Thoracic aorta (tissue), 2 donors: ENCODE data around the gene GRIK4. TPM values are rescaled to one million over a fixed set of nuclear protein-coding genes. Genes with fewer than 3 reads are reported as not detected.

Source experiments
- ATAC-seq: fragments of 150-250 bp; one replicate; pipeline ENCODE4 v1.8.0; 2017; ENCODE audit warnings: low read depth; ENCODE audit not compliant: insufficient number of reproducible peaks, low FRiP score
- DNase-seq: peaks from one replicate; pipeline ENCODE4 v3.0.0-alpha.2; 2020; ENCODE audit warnings: low spot score
- H3K27ac ChIP-seq, 2 donors: fragments of 200-600 bp; sonication (generic); 1 replicate in 1 of 2; 2 replicates in 1 of 2; pipeline ENCODE4 v1.5.1; 2016; ENCODE audit warnings: mild to moderate bottlenecking in 2 of 2, moderate library complexity in 2 of 2
- H3K27me3 ChIP-seq: fragments of 200-600 bp; sonication (generic); replicated peaks from 2 replicates; pipeline ENCODE4 v1.6.0; 2016; ENCODE audit warnings: mild to moderate bottlenecking; ENCODE audit not compliant: insufficient read depth
- H3K36me3 ChIP-seq: fragments of 200-600 bp; sonication (generic); one replicate; pipeline ENCODE4 v1.5.1; 2016
- H3K4me1 ChIP-seq, 2 donors: fragments of 200-600 bp; sonication (generic); 1 replicate in 1 of 2; 2 replicates in 1 of 2; pipeline versions ENCODE4 v1.5.1 to v1.6.0; 2016; ENCODE audit warnings: low read depth in 2 of 2, mild to moderate bottlenecking in 1 of 2; ENCODE audit not compliant: control insufficient read depth in 1 of 2
- H3K4me3 ChIP-seq: fragments of 200-600 bp; sonication (generic); 2 replicates; pipeline ENCODE4 v1.5.1; 2016; ENCODE audit warnings: mild to moderate bottlenecking
- H3K9me3 ChIP-seq: fragments of 200-600 bp; sonication (generic); 2 replicates; pipeline ENCODE4 v1.5.1; 2016
- CTCF ChIP-seq: fragments of 200-600 bp; sonication (generic); IDR thresholded peaks from one replicate; pipeline ENCODE4 v1.5.1; 2019; ENCODE audit warnings: antibody characterized with exemption
- total RNA-seq, 2 donors: library from RNA; depleted of rRNA; stranded (reverse); fragments of >200 nt; gene quantifications; one replicate each; pipeline versions ENCODE4 v1.1.0 to v1.2.3, GENCODE V29; 2016

Gene GRIK4
- total RNA-seq, 2 donors from 2014 or later: not detected

GRCh38 chr11:120950880-120951279, 439.3 kb downstream of the GRIK4 start:
- no peak for DNase-seq
- H3K36me3 ChIP-seq: no peaks in the 10 kb centered on the region
- ATAC-seq: no peak
- H3K27ac ChIP-seq: no peak overlapping the region
- no peaks in the 10 kb centered on the region for H3K4me1 ChIP-seq
- no peak overlapping the region for H3K4me3 ChIP-seq
- H3K27me3 ChIP-seq: no peaks in the 10 kb centered on the region
- H3K9me3 ChIP-seq: no peaks in the 10 kb centered on the region
- no peak for TF ChIP-seq CTCF

- ATAC-seq: no peak
- peak; percentile 14 for DNase-seq
- Histone ChIP-seq H3K36me3 (no peaks in the 10 kb centered on the region), H3K4me3 (peak overlapping the region; percentile 28), H3K27me3 (no peaks in the 10 kb centered on the region), H3K27ac (no peak overlapping the region), H3K9me3 (no peaks in the 10 kb centered on the region), H3K4me1 (no peaks in the 10 kb centered on the region)
- TF ChIP-seq CTCF: peak; percentile 69
These were observed 441.2 kb downstream of the GRIK4 start for GRCh38 chr11:120952461-120953434.

- Histone ChIP-seq H3K4me1 (no peaks in the 10 kb centered on the region), H3K4me3 (no peak overlapping the region), H3K9me3 (no peaks in the 10 kb centered on the region), H3K27me3 (no peaks in the 10 kb centered on the region), H3K36me3 (no peaks in the 10 kb centered on the region), H3K27ac (no peak overlapping the region)
- no peak for DNase-seq
- ATAC-seq: no peak
- TF ChIP-seq CTCF: no peak
These were observed 442.8 kb downstream of the GRIK4 start for GRCh38 chr11:120954381-120954780.

GRCh38 chr11:120956710-120957495, 445.4 kb downstream of the GRIK4 start:
- Histone ChIP-seq H3K4me3 (no peak overlapping the region), H3K36me3 (no peaks in the 10 kb centered on the region), H3K27me3 (no peaks in the 10 kb centered on the region), H3K9me3 (no peaks in the 10 kb centered on the region), H3K27ac (no peak overlapping the region), H3K4me1 (no peaks in the 10 kb centered on the region)
- TF ChIP-seq CTCF: no peak
- DNase-seq (no peak), ATAC-seq (no peak)

- Histone ChIP-seq H3K27me3 (no peaks in the 10 kb centered on the region), H3K4me3 (no peak overlapping the region), H3K36me3 (no peaks in the 10 kb centered on the region), H3K4me1 (no peaks in the 10 kb centered on the region), H3K27ac (no peak overlapping the region), H3K9me3 (no peaks in the 10 kb centered on the region)
- TF ChIP-seq CTCF: no peak
- DNase-seq: no peak
- ATAC-seq: no peak
These were observed 446.6 kb downstream of the GRIK4 start for GRCh38 chr11:120958185-120958584.
